GM19468 (cell line): ENCODE results near the gene SCYL1.
A peak's percentile ranks its signal among the peaks of the same experiment; 100 is the strongest.

Experiments
- ATAC-seq: cut with Tn5 transposase; IDR thresholded peaks from one replicate; pipeline ENCODE4 v1.9.1; 2021; ENCODE audit warnings: mild to moderate bottlenecking, moderate library complexity, moderate number of reproducible peaks; ENCODE audit not compliant: unreplicated experiment; ENCODE audit errors: extremely low read depth

Gene SCYL1

GRCh38 chr11:65530157-65530496 is 5.2 kb downstream of the SCYL1 start:
- ATAC-seq, result no peak

GRCh38 chr11:65532388-65533064 is 7.6 kb downstream of the SCYL1 start:
- no peak for ATAC-seq

GRCh38 chr11:65535102-65535501 is 10.2 kb downstream of the SCYL1 start:
- ATAC-seq, result no peak

DNA sequence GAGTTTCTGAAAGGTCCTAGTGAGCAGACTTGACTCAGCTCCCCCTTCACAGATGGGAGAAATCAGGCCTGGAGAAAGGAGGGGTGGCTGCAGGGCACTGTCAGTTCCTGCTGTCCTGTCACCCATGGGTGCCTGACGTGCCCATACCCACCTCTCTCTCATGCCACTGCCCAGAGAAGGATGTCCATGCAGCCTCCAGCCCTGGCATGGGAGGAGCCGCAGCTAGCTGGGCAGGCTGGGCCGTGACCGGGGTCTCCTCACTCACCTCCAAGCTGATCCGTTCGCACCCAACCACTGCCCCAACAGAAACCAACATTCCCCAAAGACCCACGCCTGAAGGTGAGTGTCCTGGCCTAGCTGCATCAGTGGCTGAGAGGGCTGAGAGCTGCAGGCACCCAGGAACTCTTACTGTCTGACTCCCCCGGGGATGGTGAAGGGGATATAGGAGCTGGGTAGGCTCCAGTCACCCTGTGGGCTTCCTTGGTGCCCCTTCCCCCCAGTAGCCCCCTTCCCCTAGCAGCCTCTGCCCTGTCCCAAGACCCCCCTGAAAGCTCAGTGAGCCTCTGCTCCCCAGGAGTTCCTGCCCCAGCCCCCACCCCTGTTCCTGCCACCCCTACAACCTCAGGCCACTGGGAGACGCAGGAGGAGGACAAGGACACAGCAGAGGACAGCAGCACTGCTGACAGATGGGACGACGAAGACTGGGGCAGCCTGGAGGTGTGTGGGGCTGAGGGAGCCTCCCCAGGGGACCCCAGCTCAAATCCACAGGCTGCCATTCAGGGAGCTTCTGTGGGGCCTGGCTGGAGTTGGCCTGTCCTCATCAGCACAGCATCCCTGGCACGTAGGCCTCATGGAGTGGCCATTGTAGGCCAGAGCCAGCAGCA is 11.8 kb downstream of the SCYL1 start:
- ATAC-seq, result no peak

DNA sequence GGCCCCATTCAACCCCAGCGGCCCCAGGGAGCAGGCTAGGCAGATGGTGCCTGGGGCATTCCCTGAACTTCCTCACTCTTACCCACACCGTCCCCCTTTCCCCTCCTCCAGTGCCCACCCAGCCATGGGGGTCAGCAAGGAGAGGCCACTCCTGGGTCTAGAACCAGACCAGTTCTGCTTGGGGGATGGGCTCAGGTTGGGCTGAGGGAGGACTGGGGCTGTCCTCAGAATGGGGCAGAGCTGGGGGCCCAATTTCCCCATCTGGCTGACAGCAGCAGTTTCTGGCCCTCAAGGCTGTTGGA is 12.4 kb downstream of the SCYL1 start:
- no peak for ATAC-seq

- no peak for ATAC-seq
These were observed 12.8 kb downstream of the SCYL1 start for GRCh38 chr11:65537620-65538231.

GRCh38 chr11:65538232-65538914 is 13.5 kb downstream of the SCYL1 start:
- ATAC-seq, result no peak

GRCh38 chr11:65538915-65539743 is 14.2 kb downstream of the SCYL1 start:
- no peak for ATAC-seq

- ATAC-seq, result peak; percentile 49
These were observed 14.9 kb downstream of the SCYL1 start for GRCh38 chr11:65539744-65540289.

- peak; percentile 46 for ATAC-seq
These were observed 15.6 kb downstream of the SCYL1 start for GRCh38 chr11:65540290-65541092.

DNA sequence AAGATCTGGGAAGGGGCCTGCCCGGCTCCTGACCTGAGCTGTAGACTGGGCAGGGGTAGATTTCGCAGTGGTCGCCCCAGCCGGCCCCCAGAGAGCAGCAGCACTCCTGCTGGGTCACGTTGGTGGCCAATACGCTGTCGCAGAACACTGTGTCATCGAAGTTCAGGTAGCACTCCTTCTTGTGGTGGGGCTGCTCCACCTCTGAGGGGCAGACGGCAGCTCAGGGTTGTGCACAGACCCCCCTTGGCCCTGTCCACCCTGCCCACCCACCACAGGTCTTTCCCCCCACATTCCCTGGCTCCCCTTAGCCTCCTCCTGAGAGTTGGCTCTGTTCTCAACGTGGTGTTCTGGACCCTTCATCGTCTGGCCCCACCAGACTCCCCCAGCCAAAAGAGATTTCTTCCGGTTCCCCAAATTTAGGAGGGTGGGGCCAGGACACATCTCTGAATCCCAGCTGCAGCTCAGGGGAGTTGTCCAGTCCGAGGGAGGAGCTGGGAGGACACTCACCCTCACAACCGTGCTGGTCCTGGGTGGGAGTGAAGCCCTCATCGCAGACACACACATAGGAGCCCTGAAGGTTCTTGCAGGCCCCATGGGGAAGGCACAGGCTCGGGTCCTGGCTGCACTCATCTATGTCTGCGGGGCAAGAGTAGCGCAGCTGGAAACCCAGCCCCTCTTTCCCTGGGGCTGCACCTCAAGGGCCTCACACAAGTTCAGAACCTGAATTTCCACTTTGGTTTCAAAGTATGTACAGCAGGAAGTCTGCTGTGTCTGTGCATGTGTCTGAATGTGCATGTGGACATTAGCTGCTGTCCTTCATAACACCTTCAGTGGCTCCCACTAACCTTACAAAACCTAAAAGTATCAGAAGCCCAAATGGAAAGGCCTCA is 16.5 kb downstream of the SCYL1 start:
- no peak for ATAC-seq

- ATAC-seq, result no peak
These were observed 18.0 kb downstream of the SCYL1 start for GRCh38 chr11:65542738-65543390.

GRCh38 chr11:65545853-65546216 is 21.0 kb downstream of the SCYL1 start:
- no peak for ATAC-seq

- ATAC-seq, result peak; percentile 43
These were observed 21.5 kb downstream of the SCYL1 start for GRCh38 chr11:65546217-65546958.

- no peak for ATAC-seq
These were observed 22.7 kb downstream of the SCYL1 start for GRCh38 chr11:65547446-65548125.

DNA sequence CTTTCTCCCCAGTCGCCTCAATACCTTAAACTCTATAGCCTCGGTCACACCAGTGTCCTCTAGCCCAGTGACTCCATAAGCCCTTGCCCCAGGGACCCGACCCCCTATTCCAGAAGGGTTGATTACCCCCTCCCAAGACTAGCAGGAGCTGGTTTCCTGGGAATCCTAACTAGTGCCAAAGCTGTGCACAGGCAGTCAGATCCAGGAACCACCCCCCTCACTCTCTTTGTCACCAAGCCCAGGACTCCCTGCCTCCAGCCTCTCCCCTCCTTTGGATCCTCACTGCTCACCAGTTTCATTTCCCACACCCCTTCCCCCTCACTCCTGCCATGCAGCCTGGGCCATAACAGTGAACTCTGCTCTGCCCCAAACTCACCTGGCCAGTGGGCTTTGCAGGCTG is 23.5 kb downstream of the SCYL1 start:
- ATAC-seq, result no peak
